GM13977 (cell line): ENCODE measurements around the gene COQ8B.

Experiments
- DNase-seq: peaks from one replicate; pipeline ENCODE4 v3.0.0; 2012; ENCODE audit warnings: low spot score
- in situ Hi-C: fragments of 300-500 bp; cut with MboI; formaldehyde crosslinking; loops from one replicate; pipeline ENCODE4 v1.12.0; 2022; ENCODE audit warnings: low sequenced_read_pairs, low pct_unique_long_range_greater_than_20kb, mixed read lengths, inconsistent platforms; ENCODE audit not compliant: unreplicated experiment
- TF ChIP-seq, protein P1 (sequence below): IDR thresholded peaks from 2 replicates; pipeline ENCODE4 v1.5.1; 2012; ENCODE audit warnings: mild to moderate bottlenecking, control low read depth; ENCODE audit not compliant: insufficient read depth; ENCODE audit errors: extremely low read depth, missing control alignments

Gene COQ8B

GRCh38 chr19:40750058-40750873 is 33.6 kb upstream of the COQ8B start, which contains the start of gene ACTMAP:
Gene ACTMAP (minus strand): TSS chr19:40750477. CDS start chr19:40749803, 674 bp downstream.
- DNase-seq: peak; percentile 98
- TF ChIP-seq, protein P1, sequence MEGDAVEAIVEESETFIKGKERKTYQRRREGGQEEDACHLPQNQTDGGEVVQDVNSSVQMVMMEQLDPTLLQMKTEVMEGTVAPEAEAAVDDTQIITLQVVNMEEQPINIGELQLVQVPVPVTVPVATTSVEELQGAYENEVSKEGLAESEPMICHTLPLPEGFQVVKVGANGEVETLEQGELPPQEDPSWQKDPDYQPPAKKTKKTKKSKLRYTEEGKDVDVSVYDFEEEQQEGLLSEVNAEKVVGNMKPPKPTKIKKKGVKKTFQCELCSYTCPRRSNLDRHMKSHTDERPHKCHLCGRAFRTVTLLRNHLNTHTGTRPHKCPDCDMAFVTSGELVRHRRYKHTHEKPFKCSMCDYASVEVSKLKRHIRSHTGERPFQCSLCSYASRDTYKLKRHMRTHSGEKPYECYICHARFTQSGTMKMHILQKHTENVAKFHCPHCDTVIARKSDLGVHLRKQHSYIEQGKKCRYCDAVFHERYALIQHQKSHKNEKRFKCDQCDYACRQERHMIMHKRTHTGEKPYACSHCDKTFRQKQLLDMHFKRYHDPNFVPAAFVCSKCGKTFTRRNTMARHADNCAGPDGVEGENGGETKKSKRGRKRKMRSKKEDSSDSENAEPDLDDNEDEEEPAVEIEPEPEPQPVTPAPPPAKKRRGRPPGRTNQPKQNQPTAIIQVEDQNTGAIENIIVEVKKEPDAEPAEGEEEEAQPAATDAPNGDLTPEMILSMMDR: no peak
- in situ Hi-C loops: no loop called here

DNA sequence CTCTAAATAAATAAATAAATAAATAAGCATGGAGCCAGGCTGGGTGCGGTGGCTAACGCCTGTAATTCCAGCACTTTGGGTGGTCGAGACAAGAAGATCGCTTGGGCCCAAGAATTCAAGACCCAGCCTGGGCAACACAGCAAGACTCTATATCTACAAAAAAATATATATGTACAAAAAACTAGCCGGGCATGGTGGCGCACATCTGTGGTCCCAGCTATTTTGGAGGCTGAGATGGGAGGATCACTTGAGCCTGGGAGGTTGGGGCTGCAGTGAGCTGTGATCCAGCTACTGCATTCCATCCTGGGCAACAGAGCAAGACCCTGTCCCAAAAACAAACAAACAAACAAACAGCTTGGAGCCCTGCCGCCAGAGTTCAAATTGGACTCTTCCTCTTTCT is 30.9 kb upstream of the COQ8B start:
- TF ChIP-seq, protein P1: no peak
- in situ Hi-C loops: no loop called here
- no peak for DNase-seq

- in situ Hi-C loops: no loop called here
- TF ChIP-seq, protein P1: no peak
- no peak for DNase-seq
Measured at GRCh38 chr19:40745402-40745780, 28.7 kb upstream of the COQ8B start.

DNA sequence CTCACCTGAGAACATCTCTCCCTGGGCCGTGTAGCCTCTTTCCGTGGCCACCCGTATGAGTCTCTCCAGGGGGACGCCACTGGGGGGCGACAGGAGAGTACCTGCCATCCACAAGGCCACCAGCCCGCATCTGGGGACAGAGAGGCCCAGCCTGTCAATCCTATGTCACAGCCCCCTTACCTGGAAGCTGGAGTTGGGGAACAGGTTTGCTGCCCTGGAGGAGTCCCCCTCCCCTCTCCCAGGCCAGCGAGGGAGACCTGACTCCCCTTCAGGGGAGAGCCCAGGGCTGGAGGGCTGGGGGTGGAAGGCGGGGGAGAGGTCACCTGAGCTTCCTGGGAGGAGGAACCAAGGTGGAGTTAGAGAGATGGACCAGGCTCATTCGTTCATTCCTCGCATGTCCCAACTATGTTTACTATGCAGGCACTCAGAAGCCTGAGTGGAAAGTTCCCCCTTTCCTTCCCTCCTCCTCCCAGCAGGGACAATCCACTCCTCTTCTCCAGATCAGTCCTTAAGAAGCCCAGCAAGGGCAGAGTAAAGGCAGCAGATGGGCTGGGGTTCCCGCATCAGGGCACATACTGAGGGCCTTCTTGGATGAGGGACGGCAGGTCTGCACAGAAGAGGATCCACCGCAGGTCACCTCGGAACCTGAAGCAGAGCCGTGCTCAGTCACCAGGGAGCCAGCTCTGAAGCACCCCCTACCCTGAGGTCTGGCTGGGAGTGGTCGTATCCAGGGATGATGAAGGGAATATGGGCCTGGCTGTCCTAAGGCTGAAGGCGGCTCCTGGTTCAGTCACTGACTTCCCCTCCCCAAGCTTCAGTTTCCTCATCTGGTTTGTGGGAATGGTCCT is 28.1 kb upstream of the COQ8B start:
- DNase-seq: no peak
- in situ Hi-C loops: no loop called here
- TF ChIP-seq, protein P1: peak; percentile 44

DNA sequence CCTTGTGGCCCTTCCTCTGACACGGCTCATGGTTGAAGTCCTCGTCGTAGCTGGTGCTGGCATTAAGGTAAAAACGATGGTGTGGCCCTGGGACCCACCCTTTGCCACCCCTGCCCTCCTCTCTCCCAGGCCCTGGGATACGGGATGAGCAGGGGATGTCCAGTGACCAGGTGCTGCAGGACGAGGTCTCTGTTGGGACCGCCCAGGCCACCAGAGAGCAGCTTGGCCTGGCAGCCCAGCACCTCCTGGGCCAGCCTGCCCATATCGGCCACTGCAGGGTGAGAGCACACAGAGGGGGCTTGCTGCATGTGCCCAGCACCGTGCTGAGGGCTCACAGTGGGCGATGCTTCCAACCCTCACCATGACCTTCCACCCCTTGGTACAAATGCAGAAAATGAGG is 27.2 kb upstream of the COQ8B start:
- TF ChIP-seq, protein P1: no peak
- in situ Hi-C loops: no loop called here
- no peak for DNase-seq

DNA sequence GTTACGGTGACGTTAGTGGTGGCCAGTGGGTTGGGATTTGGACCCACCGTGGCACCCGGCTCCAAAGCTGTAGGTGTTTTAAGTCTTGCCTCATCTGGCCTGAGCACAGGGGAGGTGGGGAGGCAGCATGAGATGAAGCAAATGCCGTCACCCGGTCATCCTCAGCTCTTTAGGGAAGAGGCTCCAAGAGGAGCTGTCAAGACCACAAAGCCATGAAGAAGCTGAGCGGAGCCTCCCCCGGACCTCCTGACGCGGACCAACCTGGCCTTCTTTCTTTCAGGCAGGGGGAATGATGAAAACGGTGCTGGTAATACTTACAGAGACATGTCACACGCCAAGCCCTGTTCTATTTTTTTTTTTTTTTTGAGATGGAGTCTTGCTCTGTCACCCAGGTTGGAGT is 26.2 kb upstream of the COQ8B start:
- TF ChIP-seq, protein P1: no peak
- in situ Hi-C loops: no loop called here
- DNase-seq: no peak
